ENCODE data around the gene ALCAM.

GRCh38 chr3:105417525-105418289, 51.0 kb downstream of the ALCAM start:
- TF ChIP-seq CTCF (IDR thresholded peaks at IDR 0.05) (no peak), POLR2AphosphoS5 (IDR thresholded peaks at IDR 0.05) (no peak)

All from stomach (tissue), 4 donors.